IMR-90 (cell line): ENCODE measurements around the gene YARS2. TPM values are rescaled to one million over a fixed set of nuclear protein-coding genes. Genes with fewer than 3 reads are reported as not detected.

ENCODE experiments used
- ATAC-seq: fragments of 200-7000 bp; cut with Tn5 transposase; 2 replicates; pipeline ENCODE4 v1.9.1; 2020; ENCODE audit warnings: low read depth, mild to moderate bottlenecking, moderate library complexity
- BruUV-seq: library from RNA; stranded (reverse); fragments of 400-500 nt; replicated peaks from 2 replicates; lab custom pipeline; 2021; lab: Mats Ljungman, UMichigan
- CTCF ChIA-PET: fragments of 300-600 bp; formaldehyde crosslinking; extraction: SDS; loops from one replicate; lab custom pipeline; 2021; ENCODE audit warnings: antibody characterized with exemption; lab: Yijun Ruan, JAX
- POLR2A ChIA-PET: fragments of 300-600 bp; sonication (Branson Sonifier 250); formaldehyde crosslinking; loops from one replicate; lab custom pipeline; 2022; ENCODE audit warnings: antibody characterized with exemption; ENCODE audit not compliant: unreplicated experiment; lab: Charles Lee
- DNase-seq: peaks from one replicate; pipeline ENCODE4 v3.0.0; 2013
- H2AFZ ChIP-seq: replicated peaks from 2 replicates; pipeline ENCODE3; 2013; ENCODE audit warnings: low read length, mild to moderate bottlenecking; ENCODE audit not compliant: poor library complexity
- H2AK5ac ChIP-seq: 2 replicates; pipeline ENCODE4 v1.6.1; 2013; ENCODE audit warnings: low read depth, low read length, inconsistent platforms
- H2AK9ac ChIP-seq: replicated peaks from 2 replicates; pipeline ENCODE3; 2013; ENCODE audit warnings: mild to moderate bottlenecking, low read depth, low read length, moderate library complexity; ENCODE audit not compliant: poor library complexity
- H2BK120ac ChIP-seq: 2 replicates; pipeline ENCODE4 v1.6.1; 2013; ENCODE audit warnings: low read depth, low read length, inconsistent platforms
- H2BK15ac ChIP-seq: 3 replicates; pipeline ENCODE4 v1.6.1; 2013; ENCODE audit warnings: low read depth, low read length, inconsistent platforms
- H2BK20ac ChIP-seq: 2 replicates; pipeline ENCODE4 v1.6.1; 2013; ENCODE audit warnings: low read depth, mild to moderate bottlenecking, inconsistent platforms, low read length, moderate library complexity
- H2BK5ac ChIP-seq: 2 replicates; pipeline ENCODE4 v1.6.1; 2013; ENCODE audit warnings: mild to moderate bottlenecking, low read depth, low read length, inconsistent platforms; ENCODE audit not compliant: poor library complexity, severe bottlenecking
- H3K14ac ChIP-seq: replicated peaks from 2 replicates; pipeline ENCODE4 v1.6.1; 2013; ENCODE audit warnings: low read depth, low read length, inconsistent platforms
- H3K18ac ChIP-seq: 2 replicates; pipeline ENCODE4 v1.6.1; 2013; ENCODE audit warnings: low read depth, low read length, control low read depth
- H3K23ac ChIP-seq: 2 replicates; pipeline ENCODE4 v1.6.1; 2013; ENCODE audit warnings: low read depth, low read length, inconsistent platforms
- H3K27ac ChIP-seq: 2 replicates; pipeline ENCODE4 v1.5.1; 2013; ENCODE audit warnings: mild to moderate bottlenecking, control low read depth, low read length; ENCODE audit not compliant: insufficient read depth
- H3K27me3 ChIP-seq: 2 replicates; pipeline ENCODE4 v1.6.1; 2013; ENCODE audit warnings: low read length; ENCODE audit not compliant: control insufficient read depth, insufficient read depth
- H3K36me3 ChIP-seq: 2 replicates; pipeline ENCODE4 v1.6.1; 2013; ENCODE audit warnings: low read length, mixed read lengths; ENCODE audit not compliant: control insufficient read depth, insufficient read depth
- H3K4ac ChIP-seq: 2 replicates; pipeline ENCODE4 v1.6.1; 2013; ENCODE audit warnings: low read depth, low read length, inconsistent platforms
- H3K4me1 ChIP-seq: 2 replicates; pipeline ENCODE4 v1.6.1; 2013; ENCODE audit warnings: low read length, mixed read lengths; ENCODE audit not compliant: control insufficient read depth, insufficient read depth
- H3K4me2 ChIP-seq: 2 replicates; pipeline ENCODE4 v1.6.1; 2013; ENCODE audit warnings: low read depth, mild to moderate bottlenecking, control low read depth, low read length, moderate library complexity
- H3K4me3 ChIP-seq: 2 replicates; pipeline ENCODE4 v1.5.1; 2013; ENCODE audit warnings: low read depth, mild to moderate bottlenecking, control low read depth, low read length, moderate library complexity; ENCODE audit not compliant: insufficient read depth
- H3K56ac ChIP-seq: 2 replicates; pipeline ENCODE4 v1.6.1; 2013; ENCODE audit warnings: low read length, inconsistent platforms; ENCODE audit not compliant: insufficient read depth; ENCODE audit errors: extremely low read depth
- H3K79me1 ChIP-seq, 2 experiments: 2 replicates each; pipeline ENCODE4 v1.6.1; 2013; ENCODE audit warnings: low read length in 2 of 2, inconsistent platforms in 1 of 2, low read depth in 1 of 2
- H3K9ac ChIP-seq: 2 replicates; pipeline ENCODE4 v1.6.1; 2013; ENCODE audit warnings: low read depth, low read length, control low read depth
- H3K9me1 ChIP-seq: 2 replicates; pipeline ENCODE4 v1.6.1; 2013; ENCODE audit warnings: low read length, inconsistent platforms; ENCODE audit not compliant: insufficient read depth
- H3K9me3 ChIP-seq: 2 replicates; pipeline ENCODE4 v1.6.1; 2013; ENCODE audit warnings: low read length; ENCODE audit not compliant: control insufficient read depth, insufficient read depth
- H4K20me1 ChIP-seq: 2 replicates; pipeline ENCODE4 v1.6.1; 2013; ENCODE audit warnings: low read length, inconsistent platforms; ENCODE audit not compliant: insufficient read depth
- H4K5ac ChIP-seq: 2 replicates; pipeline ENCODE4 v1.6.1; 2013; ENCODE audit warnings: mild to moderate bottlenecking, low read depth, low read length, control low read depth
- H4K8ac ChIP-seq, 2 experiments: 2 replicates each; pipeline ENCODE4 v1.6.1; 2013; ENCODE audit warnings: low read depth in 2 of 2, low read length in 2 of 2, control low read depth in 1 of 2, inconsistent platforms in 1 of 2
- H4K91ac ChIP-seq: 2 replicates; pipeline ENCODE4 v1.6.1; 2013; ENCODE audit warnings: low read depth, low read length, inconsistent platforms; ENCODE audit not compliant: insufficient read depth
- CHD1 ChIP-seq: IDR thresholded peaks from 2 replicates; pipeline ENCODE4 v1.6.1; 2012; ENCODE audit warnings: low read depth, low read length, improper control_type of control experiment
- ELK1 ChIP-seq: fragments of 150-350 bp; IDR thresholded peaks from 2 replicates; pipeline ENCODE4 v1.6.1; 2016; ENCODE audit warnings: low read depth, mild to moderate bottlenecking, low read length, moderate library complexity, borderline replicate concordance
- FOS ChIP-seq: fragments of 150-350 bp; IDR thresholded peaks from 2 replicates; pipeline ENCODE4 v1.6.1; 2016; ENCODE audit warnings: low read depth, low read length
- MAFK ChIP-seq: IDR thresholded peaks from 2 replicates; pipeline ENCODE4 v1.6.1; 2012; ENCODE audit warnings: low read depth, low read length, improper control_type of control experiment
- MXI1 ChIP-seq: IDR thresholded peaks from 2 replicates; pipeline ENCODE4 v1.6.1; 2012; ENCODE audit warnings: low read depth, mild to moderate bottlenecking, low read length, moderate library complexity, borderline replicate concordance
- POLR2A ChIP-seq: IDR thresholded peaks from 2 replicates; pipeline ENCODE4 v1.6.1; 2012; ENCODE audit warnings: mild to moderate bottlenecking, low read depth, low read length
- RCOR1 ChIP-seq: IDR thresholded peaks from 2 replicates; pipeline ENCODE4 v1.6.1; 2012; ENCODE audit warnings: mild to moderate bottlenecking, low read length, improper control_type of control experiment; ENCODE audit not compliant: insufficient replicate concordance
- USF2 ChIP-seq: fragments of 150-350 bp; IDR thresholded peaks from 2 replicates; pipeline ENCODE4 v1.6.1; 2017; ENCODE audit warnings: mild to moderate bottlenecking, antibody characterized with exemption, low read length, low read depth
- WGBS, 2 experiments: methylation state at CpG; one replicate each; pipeline versions ENCODE4 v1.1.5 to v1.1.7; 2013; ENCODE audit warnings: missing lambda C conversion rate in 2 of 2; ENCODE audit not compliant: insufficient read length in 1 of 2; ENCODE audit errors: extremely low coverage in 2 of 2; 5-methylcytosine and 5-hydroxymethylcytosine counted together
- dilution Hi-C: fragments of 300-500 bp; cut with HindIII; formaldehyde crosslinking; loops from one replicate; pipeline ENCODE4 v1.14.3; 2018; ENCODE audit warnings: low sequenced_read_pairs; ENCODE audit not compliant: unreplicated experiment
- in situ Hi-C: fragments of 300-500 bp; cut with MboI; formaldehyde crosslinking; loops from 3 replicates; pipeline ENCODE4 v1.14.3; 2019; ENCODE audit warnings: low sequenced_read_pairs, inconsistent platforms, mixed read lengths
- intact Hi-C: fragments of 100-400 bp; cut with micrococcal nuclease; formaldehyde crosslinking; loops from 2 replicates; pipeline ENCODE4 v1.10.0; 2022
- polyA plus RNA-seq, 3 experiments: library from polyadenylated mRNA; depleted of rRNA; stranded (reverse); fragments of >200 nt; gene quantifications; 2 replicates each; pipeline ENCODE4 v1.2.3, GENCODE V29; 2012; ENCODE audit warnings: low replicate concordance in 1 of 3
- total RNA-seq: library from RNA; depleted of rRNA; stranded (reverse); fragments of >200 nt; gene quantifications from 2 replicates; pipeline ENCODE4 v1.2.3, GENCODE V29; 2012

The YARS2 gene
- total and polyA plus RNA-seq, 2 of the 4 experiments (the other 2 are of a cell fraction), result 15.3 to 26.9 TPM

GRCh38 chr12:32708926-32709325 lies 46.8 kb downstream of the YARS2 start:
- Histone ChIP-seq H3K18ac (no peak overlapping the region), H4K20me1 (no peaks in the 10 kb centered on the region), H2AFZ (no peak overlapping the region), H3K4me2 (no peak overlapping the region), H3K9ac (no peak overlapping the region), H4K8ac (no peak overlapping the region), H2AK5ac (no peak overlapping the region), H3K23ac (no peak overlapping the region), H3K9me3 (no peaks in the 10 kb centered on the region), H2AK9ac (no peak overlapping the region), H4K5ac (no peak overlapping the region), H3K79me1 (peaks cover 7% of the 10 kb centered on the region in 2 experiments; a peak in 3 of 4 replicates), H3K9me1 (no peaks in the 10 kb centered on the region), H3K4me3 (no peak overlapping the region), H3K56ac (no peak overlapping the region), H3K4ac (no peak overlapping the region), H3K4me1 (no peaks in the 10 kb centered on the region), H2BK120ac (no peak overlapping the region), H2BK5ac (no peak overlapping the region), H4K91ac (no peak overlapping the region), H2BK15ac (no peak overlapping the region), H3K36me3 (peaks cover 9% of the 10 kb centered on the region), H3K27me3 (no peaks in the 10 kb centered on the region), H3K27ac (no peak overlapping the region), H3K14ac (no peak overlapping the region), H2BK20ac (no peak overlapping the region)
- no TSS peak for BruUV-seq
- WGBS, 2 experiments, result no CpG with 5 or more reads among the region's 2 CpGs
- ChIA-PET CTCF (interaction anchor here (0.6 kb wide), 1 partner anchor 1260 kb away, joined by 4 read pairs; no protein-coding TSS in a partner anchor), POLR2A (no interaction called here)
- intact Hi-C loops (no loop called here), in situ Hi-C loops (no loop called here), dilution Hi-C loops (no loop called here)
- no peak for ATAC-seq
- DNase-seq, result no peak
- TF ChIP-seq ELK1 (no peak), USF2 (no peak), FOS (no peak), CHD1 (no peak), MAFK (no peak), MXI1 (no peak), RCOR1 (no peak), POLR2A (no peak)
